Heart left ventricle (tissue), 16 donors: ENCODE measurements around the gene ZCWPW1. TPM values are rescaled to one million over a fixed set of nuclear protein-coding genes. Genes with fewer than 3 reads are reported as not detected.
A peak's percentile ranks its signal among the peaks of the same experiment; 100 is the strongest.

ENCODE experiments used
- ATAC-seq, 4 donors: fragments of 200-7000 bp; cut with Tn5 transposase; one replicate each; pipeline ENCODE4 v1.9.1; 2020 to 2022; ENCODE audit warnings: moderate library complexity in 4 of 4, mild to moderate bottlenecking in 3 of 4, moderate number of reproducible peaks in 1 of 4
- DNase-seq, 5 donors: peaks; one replicate each; pipeline ENCODE4 v3.0.0-alpha.2; 2020
- H3K27ac ChIP-seq, 12 donors: fragments of 200-600 bp; sonication (generic) in 4 of 12; one replicate each; pipeline versions ENCODE4 v1.5.0 to v1.8.0; 2016 to 2022; ENCODE audit warnings: mild to moderate bottlenecking in 2 of 12
- H3K27me3 ChIP-seq, 9 donors: fragments of 200-600 bp; sonication (generic) in 2 of 9; one replicate each; pipeline versions ENCODE4 v1.5.1 to v1.8.0; 2016 to 2022; ENCODE audit warnings: mild to moderate bottlenecking in 3 of 9
- H3K36me3 ChIP-seq, 9 donors: fragments of 200-600 bp; sonication (generic) in 2 of 9; one replicate each; pipeline versions ENCODE4 v1.5.0 to v1.8.0; 2018 to 2022; ENCODE audit warnings: mild to moderate bottlenecking in 2 of 9
- H3K4me1 ChIP-seq, 12 donors: fragments of 200-600 bp; sonication (generic) in 4 of 12; one replicate each; pipeline versions ENCODE4 v1.5.0 to v1.8.0; 2016 to 2022; ENCODE audit warnings: mild to moderate bottlenecking in 3 of 12
- H3K4me3 ChIP-seq, 12 donors: fragments of 200-600 bp; sonication (generic) in 4 of 12; one replicate each; pipeline versions ENCODE4 v1.5.0 to v1.8.0; 2017 to 2022; ENCODE audit warnings: mild to moderate bottlenecking in 9 of 12, moderate library complexity in 4 of 12
- H3K9me3 ChIP-seq, 12 donors: fragments of 200-600 bp; sonication (generic) in 4 of 12; one replicate each; pipeline versions ENCODE4 v1.5.0 to v1.8.0; 2016 to 2022; ENCODE audit warnings: mild to moderate bottlenecking in 1 of 12
- POLR2A ChIP-seq, 2 donors: fragments of 450-650 bp; IDR thresholded peaks; one replicate each; pipeline ENCODE4 v1.6.1; 2017; ENCODE audit warnings: antibody characterized with exemption in 2 of 2, mild to moderate bottlenecking in 2 of 2, moderate library complexity in 2 of 2
- WGBS, 4 donors: extraction: QIAGEN DNeasy Blood & Tissue Kit in 2 of 4; methylation state at CpG; one replicate each; pipeline versions ENCODE4 v1.1.5 to v1.1.7; 2013 to 2018; 5-methylcytosine and 5-hydroxymethylcytosine counted together
- intact Hi-C, 10 donors: fragments of 100-400 bp; cut with DNase I; formaldehyde crosslinking; loops; one replicate each; pipeline versions ENCODE4 v1.11.1 to v1.14.2; 2022
- polyA plus RNA-seq, 2 donors: library from polyadenylated mRNA; stranded (reverse); fragments of 200-250 nt; gene quantifications; one replicate each; pipeline ENCODE4 v1.2.3, GENCODE V29; 2013
- total RNA-seq, 9 donors: library from RNA; depleted of rRNA in 2 of 9; stranded (reverse); fragments of >200 nt in 2 of 9; fragmentation: NEBNext Ultra II Directional in 3 of 9; extraction: Animal tissue kit (Norgen Biotek cat#: 25700) in 3 of 9; gene quantifications; one replicate each; pipeline versions ENCODE4 v1.1.0 to v1.2.4, GENCODE V29; 2016 to 2023
- TF ChIP-seq, protein P1 (sequence below), 12 donors: fragments of 200-600 bp; sonication (generic) in 4 of 12; IDR thresholded peaks; one replicate each; pipeline versions ENCODE4 v1.5.0 to v1.8.0; 2018 to 2022; ENCODE audit warnings: antibody characterized with exemption in 12 of 12, mild to moderate bottlenecking in 5 of 12
- donor health status: ischemic (EF 13 %, LVEDD 7.1; RV severe dilation, severe dysfunction).
- donor health status: healthy with polysubstance abuse.
- donor health status: DM: no; HTN: yes; CAD: no.
- donor health status: DM: no; HTN: no; CAD: no.
- donor health status: ischemic (EF 25% LVEDD 6.9; RV normal size, moderate dysfunction).
- donor health status: ischemic (EF 25% LVEDD 5.7; RV mildly dilated, moderate dysfunction).
- donor health status: healthy.
- donor health status: DM: yes; HTN: yes; CAD: no.
- donor health status: ischemic (EF 35%, LVEDD 5.7; RV mildly dilated, moderate dysfunction).
- donor health status: nonischemic (EF 11% LVEDD 7.7; RV severe dilation, severe dysfunction).
- donor health status: DM: yes; HTN: yes; CAD: no.
- donor health status: PGD.
- donor health status: ischemic (EF 29% LVEDD 5.4; RV normal size, mild dysfunction).
- donor health status: nonischemic (EF 23%, LVEDD 6.1; RV moderate dilation, normal function).

Gene ZCWPW1
- total and polyA plus RNA-seq, 11 donors = 2.8 to 6.4 (median 4.0) TPM

DNA sequence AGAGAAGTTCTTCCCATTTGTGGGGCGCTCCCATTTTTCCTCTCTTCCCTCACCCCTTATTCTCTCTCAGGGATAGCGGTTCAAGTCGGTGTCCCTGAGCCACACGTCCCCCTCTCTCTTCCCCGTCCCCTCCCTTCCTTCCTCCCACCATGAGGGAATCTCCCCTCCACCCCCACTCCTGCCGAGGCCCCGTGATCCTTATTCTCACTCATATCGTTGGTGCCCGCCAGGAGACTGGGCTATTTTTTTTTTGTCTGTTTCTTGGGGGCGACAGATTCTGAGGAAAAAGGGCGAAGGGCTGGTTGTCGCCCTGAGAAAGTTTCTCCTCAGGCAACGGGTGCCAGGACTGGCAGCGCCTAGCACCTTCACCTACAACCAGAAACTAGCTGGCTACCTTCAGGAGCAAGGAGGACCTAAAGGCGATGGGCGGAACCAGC lies 723 bp downstream of the ZCWPW1 start:
- Histone ChIP-seq H3K27me3 (no peaks in the 10 kb centered on the region), H3K36me3 (peaks cover 0 to 18% (median 2%) of the 10 kb centered on the region in 9 donors), H3K27ac (peak overlapping the region in 11 of 12 donors; percentile 96 to 100 (median 99)), H3K9me3 (no peaks in the 10 kb centered on the region), H3K4me1 (peaks cover 0 to 34% (median 29%) of the 10 kb centered on the region in 12 donors), H3K4me3 (peak overlapping the region in 10 of 12 donors; percentile 51 to 99 (median 90))
- TF ChIP-seq, protein P1, sequence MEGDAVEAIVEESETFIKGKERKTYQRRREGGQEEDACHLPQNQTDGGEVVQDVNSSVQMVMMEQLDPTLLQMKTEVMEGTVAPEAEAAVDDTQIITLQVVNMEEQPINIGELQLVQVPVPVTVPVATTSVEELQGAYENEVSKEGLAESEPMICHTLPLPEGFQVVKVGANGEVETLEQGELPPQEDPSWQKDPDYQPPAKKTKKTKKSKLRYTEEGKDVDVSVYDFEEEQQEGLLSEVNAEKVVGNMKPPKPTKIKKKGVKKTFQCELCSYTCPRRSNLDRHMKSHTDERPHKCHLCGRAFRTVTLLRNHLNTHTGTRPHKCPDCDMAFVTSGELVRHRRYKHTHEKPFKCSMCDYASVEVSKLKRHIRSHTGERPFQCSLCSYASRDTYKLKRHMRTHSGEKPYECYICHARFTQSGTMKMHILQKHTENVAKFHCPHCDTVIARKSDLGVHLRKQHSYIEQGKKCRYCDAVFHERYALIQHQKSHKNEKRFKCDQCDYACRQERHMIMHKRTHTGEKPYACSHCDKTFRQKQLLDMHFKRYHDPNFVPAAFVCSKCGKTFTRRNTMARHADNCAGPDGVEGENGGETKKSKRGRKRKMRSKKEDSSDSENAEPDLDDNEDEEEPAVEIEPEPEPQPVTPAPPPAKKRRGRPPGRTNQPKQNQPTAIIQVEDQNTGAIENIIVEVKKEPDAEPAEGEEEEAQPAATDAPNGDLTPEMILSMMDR (IDR thresholded peaks at IDR 0.05) = no peak
- no peak for TF ChIP-seq POLR2A (IDR thresholded peaks at IDR 0.05)
- 43 to 60% (median 50%) methylated on average over 16 of the region's 16 CpGs for WGBS, 4 donors
- intact Hi-C loops = no loop called here
- DNase-seq (no peak), ATAC-seq (no peak)

DNA sequence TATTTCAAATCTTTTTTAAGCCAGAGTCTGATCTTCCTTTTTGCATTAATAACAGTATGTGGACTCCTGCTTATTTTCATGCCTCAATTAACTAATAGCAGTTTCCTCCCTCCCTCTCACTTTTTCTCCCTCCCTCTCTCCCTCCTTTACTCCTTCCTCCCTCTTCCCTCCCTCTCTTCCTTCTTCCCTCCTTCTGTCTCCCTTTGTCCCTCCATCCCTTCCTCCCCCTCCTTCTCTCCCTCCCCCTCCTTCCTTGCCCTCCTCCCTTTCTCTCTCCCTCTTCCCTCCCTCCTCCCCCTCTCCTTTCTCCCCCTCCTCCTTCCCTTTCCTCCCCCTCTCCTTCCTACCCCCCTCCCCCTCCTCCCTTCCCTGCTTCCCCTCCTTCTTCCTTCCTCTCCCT lies 2.0 kb downstream of the ZCWPW1 start:
- no peaks in the 10 kb centered on the region for H3K27me3 ChIP-seq
- DNase-seq = no peak
- peaks cover 0 to 22% (median 19%) of the 10 kb centered on the region in 12 donors for H3K4me1 ChIP-seq
- H3K36me3 ChIP-seq = peaks cover 0 to 6% (median 0%) of the 10 kb centered on the region in 9 donors
- H3K4me3 ChIP-seq = no peak overlapping the region
- no peak overlapping the region for H3K27ac ChIP-seq
- no peak for ATAC-seq
- H3K9me3 ChIP-seq = no peaks in the 10 kb centered on the region
- TF ChIP-seq, protein P1 (IDR thresholded peaks at IDR 0.05) = no peak
- TF ChIP-seq POLR2A (IDR thresholded peaks at IDR 0.05) = no peak
- intact Hi-C loops = no loop called here

DNA sequence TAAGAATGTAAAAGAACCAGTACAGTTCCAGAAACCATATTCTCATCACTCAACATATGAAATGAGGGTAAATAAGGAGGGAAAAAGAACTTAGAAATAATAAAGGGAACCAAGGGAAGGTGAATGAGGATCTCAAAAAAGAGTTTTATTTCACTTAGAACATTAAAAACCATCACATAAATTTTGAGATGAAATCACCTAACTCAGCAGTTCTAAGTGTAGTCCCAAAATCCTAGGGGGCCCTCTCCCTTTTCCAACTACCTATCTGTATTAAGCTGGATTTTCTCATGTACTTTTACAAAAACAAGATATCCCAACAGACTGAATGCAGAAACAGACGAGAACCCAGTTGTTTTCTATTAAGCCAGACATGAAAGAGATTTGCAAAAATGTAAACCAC lies 3.2 kb downstream of the ZCWPW1 start:
- no peaks in the 10 kb centered on the region for H3K27me3 ChIP-seq
- no peak overlapping the region for H3K27ac ChIP-seq
- WGBS, 4 donors = 40 to 83% (median 73%) methylated on average over 1 of the region's 1 CpG
- H3K9me3 ChIP-seq = no peaks in the 10 kb centered on the region
- no peak overlapping the region for H3K4me3 ChIP-seq
- ATAC-seq (no peak), DNase-seq (no peak)
- TF ChIP-seq POLR2A (IDR thresholded peaks at IDR 0.05) = no peak
- TF ChIP-seq, protein P1 (IDR thresholded peaks at IDR 0.05) = no peak
- peaks cover 0 to 4% (median 0%) of the 10 kb centered on the region in 9 donors for H3K36me3 ChIP-seq
- intact Hi-C loops = no loop called here
- peaks cover 0 to 10% (median 7%) of the 10 kb centered on the region in 12 donors for H3K4me1 ChIP-seq

DNA sequence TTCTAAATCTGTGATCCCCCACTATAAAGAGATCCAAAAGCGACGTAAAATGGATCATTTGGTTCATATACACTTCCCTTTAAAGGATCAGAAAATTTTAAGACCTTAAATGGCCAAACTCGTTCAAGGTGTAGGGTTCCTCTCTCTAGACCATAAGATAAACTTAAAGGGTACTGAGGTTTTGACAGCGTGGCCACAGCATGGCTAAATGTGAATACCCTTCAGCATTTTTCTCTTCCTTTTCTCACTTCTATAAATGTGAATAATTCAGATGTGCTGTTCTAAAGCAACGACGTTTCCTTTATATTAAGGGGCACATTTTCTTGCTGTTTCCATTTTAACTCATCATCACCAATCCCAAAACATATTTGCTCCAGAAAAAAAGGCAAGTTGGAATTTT lies 5.2 kb downstream of the ZCWPW1 start:
- 84 to 94% (median 91%) methylated on average over 6 of the region's 6 CpGs for WGBS, 4 donors
- H3K27me3 ChIP-seq = no peaks in the 10 kb centered on the region
- no peaks in the 10 kb centered on the region for H3K9me3 ChIP-seq
- H3K4me3 ChIP-seq = no peak overlapping the region
- H3K36me3 ChIP-seq = peaks cover 0 to 7% (median 0%) of the 10 kb centered on the region in 9 donors
- TF ChIP-seq, protein P1 (IDR thresholded peaks at IDR 0.05) = no peak
- no peak for TF ChIP-seq POLR2A (IDR thresholded peaks at IDR 0.05)
- H3K4me1 ChIP-seq = peaks cover 0 to 8% (median 5%) of the 10 kb centered on the region in 12 donors
- H3K27ac ChIP-seq = no peak overlapping the region
- no peak for ATAC-seq
- intact Hi-C loops = no loop called here
- DNase-seq = no peak
